Left cardiac atrium (tissue), 4 donors: ENCODE results near the gene AGPS. TPM values are rescaled to one million over a fixed set of nuclear protein-coding genes. Genes with fewer than 3 reads are reported as not detected.
"Not testable (repeated sequence)": the region's sequence is repeated elsewhere in the genome, so short reads cannot be mapped to it uniquely, and the experiment has no call there.

ENCODE experiments used
- ATAC-seq, 2 donors: fragments of 200-7000 bp; cut with Tn5 transposase; one replicate each; pipeline ENCODE4 v1.9.1; 2020; ENCODE audit warnings: mild to moderate bottlenecking in 2 of 2, moderate library complexity in 2 of 2
- DNase-seq: peaks from one replicate; pipeline ENCODE4 v3.0.0-alpha.2; 2020
- intact Hi-C, 2 donors: fragments of 100-400 bp; cut with DNase I; formaldehyde crosslinking; loops; one replicate each; pipeline versions ENCODE4 v1.14.1 to v1.15.1; 2022 to 2023
- total RNA-seq, 2 donors: library from RNA; stranded (reverse); fragmentation: NEBNext Ultra II Directional; extraction: Animal tissue kit (Norgen Biotek cat#: 25700); gene quantifications; one replicate each; pipeline ENCODE4 v1.2.1, GENCODE V29; 2021
- donor health status: DM: no; HTN: yes; CAD: no.
- donor health status: DM: no; HTN: yes; CAD: no; lungs with severe emphysema.
- donor health status: DM: yes; HTN: yes; CAD: no.
- donor health status: Dilated cardiomyopathy.

The AGPS gene
- total RNA-seq, 2 donors from 2014 or later = 25.9 to 27.4 TPM

DNA sequence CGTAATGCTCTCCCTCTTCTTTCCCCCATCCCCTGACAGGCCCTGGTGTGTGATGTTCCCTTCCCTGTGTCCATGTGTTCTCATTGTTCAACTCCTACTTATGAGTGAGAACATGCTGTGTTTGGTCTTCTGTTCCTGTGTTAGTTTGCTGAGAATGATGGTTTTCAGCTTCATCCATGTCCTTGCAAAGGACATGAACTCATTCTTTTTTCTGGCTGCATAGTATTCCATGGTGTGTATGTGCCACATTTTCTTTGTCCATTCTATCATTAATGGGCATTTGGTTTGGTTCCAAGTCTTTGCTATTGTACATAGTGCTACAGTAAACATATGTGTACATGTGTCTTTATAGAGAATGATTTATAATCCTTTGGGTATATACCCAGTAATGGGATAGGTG, 24.6 kb upstream of the AGPS start:
- intact Hi-C loops, DNase-seq, ATAC-seq: not testable (repeated sequence)

GRCh38 chr2:177379354-177379753, 13.2 kb upstream of the AGPS start:
- DNase-seq = no peak
- no peak for ATAC-seq
- intact Hi-C loops = no loop called here

GRCh38 chr2:177380181-177380580, 12.4 kb upstream of the AGPS start:
- no peak for ATAC-seq

GRCh38 chr2:177383935-177384334, 8.6 kb upstream of the AGPS start:
- ATAC-seq (no peak), DNase-seq (no peak)
- intact Hi-C loops = no loop called here

More at GRCh38 chr2:177380181-177380580, 12.4 kb upstream of the AGPS start:
- DNase-seq = no peak
- intact Hi-C loops = no loop called here

DNA sequence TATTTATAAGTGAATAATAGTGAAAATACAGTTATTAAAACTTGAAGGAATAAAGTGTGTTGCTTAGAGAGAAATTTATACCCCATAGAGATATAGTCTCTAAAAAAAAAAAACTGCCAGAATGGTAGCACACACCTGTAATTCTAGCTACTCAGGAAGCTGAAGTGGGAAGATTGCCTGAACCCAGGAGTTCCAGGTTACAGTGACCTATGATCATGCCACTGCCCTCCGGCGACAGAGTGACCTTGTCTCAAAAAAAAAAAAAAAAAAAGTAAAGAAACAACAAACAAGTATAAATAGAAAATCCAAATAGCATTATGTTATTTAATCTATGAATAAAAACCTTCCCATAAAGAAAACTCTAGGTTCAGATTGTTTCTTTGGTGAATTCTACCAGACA, 7.4 kb upstream of the AGPS start:
- no peak for DNase-seq
- intact Hi-C loops = no loop called here
- ATAC-seq = no peak

- intact Hi-C loops = no loop called here
- DNase-seq = no peak
- ATAC-seq = no peak
These were observed 676 bp upstream of the AGPS start for GRCh38 chr2:177391822-177392372.

DNA sequence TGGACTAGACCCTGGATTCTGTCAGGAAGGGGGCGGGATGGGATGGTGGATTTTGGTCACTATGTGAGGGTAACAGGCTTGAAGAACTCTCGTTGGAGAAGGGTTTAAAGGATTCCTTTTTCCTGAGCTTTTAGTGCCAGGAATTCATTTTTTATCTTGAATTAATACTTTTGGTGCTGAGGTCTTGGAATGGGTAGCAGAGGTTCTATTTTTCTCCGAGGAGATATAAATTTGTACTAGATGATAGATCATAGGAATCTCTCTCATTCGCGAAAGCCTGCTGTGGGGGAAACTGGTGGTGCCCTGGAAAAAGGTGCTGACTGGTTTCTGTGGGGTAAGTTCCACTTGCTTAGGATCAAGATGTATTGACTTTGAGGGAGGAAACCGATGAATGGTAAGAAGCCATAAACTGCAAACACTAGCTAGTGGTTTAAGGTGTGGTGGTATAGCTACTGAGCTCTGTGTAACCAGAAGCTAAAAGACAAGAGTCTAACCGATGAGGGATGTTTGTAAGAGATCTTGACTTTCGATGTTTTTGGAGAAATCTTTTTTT, 706 bp downstream of the AGPS start:
- intact Hi-C loops = no loop called here

DNA sequence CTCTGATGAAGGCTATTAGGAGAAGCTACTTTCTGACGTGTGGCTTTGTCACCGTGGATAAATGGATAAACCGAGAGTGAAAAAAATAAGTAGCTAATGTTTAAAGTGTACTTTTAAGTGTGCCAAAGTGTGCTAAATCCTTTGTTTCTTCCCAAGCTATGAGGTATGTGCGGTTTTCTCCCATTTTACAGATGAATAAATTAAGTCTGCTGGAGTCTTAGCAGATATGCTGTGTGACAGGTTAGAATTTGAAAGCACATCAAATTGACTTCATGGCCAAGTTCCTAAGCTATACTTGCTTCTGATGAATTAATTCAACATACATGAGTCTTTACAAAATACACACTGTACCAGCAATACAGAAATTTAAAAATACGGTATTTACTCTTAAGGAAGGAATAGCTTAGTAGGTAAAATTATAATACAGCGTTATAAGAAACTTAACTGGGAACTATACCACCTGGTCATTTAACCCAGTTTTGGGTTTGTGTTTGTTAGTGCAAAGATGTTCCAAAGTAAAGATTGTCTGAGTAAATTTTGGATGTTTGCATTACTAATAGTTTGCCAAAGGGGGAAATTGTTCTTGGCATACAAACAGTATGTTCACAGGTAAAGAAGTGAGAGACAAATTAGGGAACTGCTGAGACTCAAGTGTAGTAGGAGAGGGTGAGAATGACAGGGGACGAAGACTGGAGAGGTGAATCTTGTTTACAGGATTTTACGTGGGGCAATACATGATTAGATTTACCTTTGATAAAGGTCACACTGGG, 1.4 kb downstream of the AGPS start:
- intact Hi-C loops = no loop called here
- ATAC-seq (no peak), DNase-seq (no peak)

More for the DNA sequence above, 706 bp downstream of the AGPS start:
- ATAC-seq = no peak
- no peak for DNase-seq

DNA sequence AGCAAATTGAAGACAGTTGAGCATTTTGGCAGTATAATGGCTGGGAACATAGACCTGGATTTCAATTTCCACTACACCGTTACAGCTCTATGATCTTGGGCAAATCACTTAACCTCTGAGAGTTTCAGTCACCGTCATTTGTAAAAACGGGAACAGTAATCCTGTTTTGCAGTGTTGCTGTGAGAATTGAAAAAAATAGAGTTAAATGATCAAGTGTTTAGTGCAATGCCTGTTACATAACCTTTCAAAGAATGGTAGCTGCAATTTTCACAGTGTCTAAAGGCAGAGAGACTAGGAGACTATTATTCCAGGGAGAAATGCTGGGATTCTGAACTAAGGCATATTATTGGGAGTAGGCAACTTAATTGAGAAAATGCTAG, 2.0 kb downstream of the AGPS start:
- ATAC-seq (no peak), DNase-seq (no peak)
- intact Hi-C loops = no loop called here

DNA sequence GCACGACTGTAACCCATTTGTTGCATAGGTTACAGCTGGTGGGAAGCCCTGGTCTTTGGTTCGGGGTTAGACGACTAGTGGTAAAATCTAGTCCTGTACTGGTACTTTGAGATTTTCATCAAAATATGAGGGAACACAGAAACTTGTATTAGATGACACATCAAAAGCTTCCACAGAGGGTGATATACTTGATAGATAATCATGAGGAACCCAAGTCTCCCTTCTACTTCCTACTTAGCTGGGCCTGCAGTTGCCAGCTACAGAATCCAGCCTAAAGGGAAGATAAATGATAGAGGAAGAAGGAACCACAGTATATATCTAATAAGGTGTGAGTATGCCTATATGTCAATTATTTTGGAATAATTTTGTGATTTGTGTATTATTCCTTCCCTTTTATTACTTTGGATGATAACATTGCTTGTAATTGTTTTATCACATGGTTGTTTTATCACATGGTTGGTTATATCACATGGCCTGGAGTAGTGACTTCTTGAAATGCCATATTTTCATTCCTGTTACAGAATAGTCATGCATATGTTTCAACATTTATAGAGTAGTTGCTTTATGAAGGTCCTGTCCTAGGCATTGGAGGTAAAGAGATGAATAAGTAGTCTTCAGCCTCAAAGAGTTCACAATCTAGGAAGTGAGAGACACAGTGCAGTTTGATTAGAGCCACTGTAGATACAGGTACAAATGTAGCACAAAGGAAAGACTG, 2.9 kb downstream of the AGPS start:
- intact Hi-C loops = no loop called here
- no peak for ATAC-seq
- DNase-seq = no peak

GRCh38 chr2:177396703-177397460, 4.3 kb downstream of the AGPS start:
- intact Hi-C loops = no loop called here
- no peak for ATAC-seq
- DNase-seq = no peak

GRCh38 chr2:177397481-177398289, 5.1 kb downstream of the AGPS start:
- DNase-seq (peak; percentile 27), ATAC-seq (peak; percentile 31 to 36)
- intact Hi-C loops = no loop called here

- intact Hi-C loops = no loop called here
- DNase-seq = no peak
These were observed 5.7 kb downstream of the AGPS start for GRCh38 chr2:177398290-177398683.

GRCh38 chr2:177398791-177399190, 6.2 kb downstream of the AGPS start:
- intact Hi-C loops = no loop called here
- ATAC-seq (no peak), DNase-seq (no peak)

More at GRCh38 chr2:177398290-177398683, 5.7 kb downstream of the AGPS start:
- ATAC-seq = no peak

GRCh38 chr2:177399376-177399775, 6.8 kb downstream of the AGPS start:
- intact Hi-C loops = no loop called here
- DNase-seq (no peak), ATAC-seq (no peak)

DNA sequence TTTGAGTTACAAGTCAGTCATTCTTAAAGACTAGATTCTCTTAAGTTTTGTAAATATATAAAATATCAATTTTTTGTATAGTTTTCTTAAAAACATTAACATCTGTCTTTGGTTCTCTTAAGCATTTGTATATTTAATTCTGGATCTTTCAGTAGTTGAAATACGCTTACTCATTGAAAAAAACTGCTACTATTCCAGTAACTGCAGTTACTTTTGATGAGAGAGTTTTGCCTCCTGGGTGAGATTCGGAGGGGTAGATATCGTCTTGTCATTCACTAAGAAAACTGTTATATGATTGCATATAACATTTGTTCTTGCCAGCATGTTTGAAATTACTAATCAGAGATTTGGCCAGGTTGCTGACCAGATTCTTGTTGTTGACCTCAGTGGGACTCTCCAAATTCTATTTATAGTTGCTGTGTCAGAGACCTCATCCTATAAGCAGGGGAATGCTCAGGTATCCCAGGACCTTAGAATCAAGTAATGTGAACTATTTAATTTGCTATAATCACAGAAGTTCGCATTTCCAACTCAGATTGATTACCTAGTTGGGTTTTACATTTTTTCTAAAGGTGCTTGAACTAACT, 7.9 kb downstream of the AGPS start:
- no peak for ATAC-seq

GRCh38 chr2:177402096-177402495, 9.5 kb downstream of the AGPS start:
- DNase-seq (no peak), ATAC-seq (no peak)
- intact Hi-C loops = no loop called here

More for the DNA sequence above, 7.9 kb downstream of the AGPS start:
- no peak for DNase-seq
- intact Hi-C loops = no loop called here

DNA sequence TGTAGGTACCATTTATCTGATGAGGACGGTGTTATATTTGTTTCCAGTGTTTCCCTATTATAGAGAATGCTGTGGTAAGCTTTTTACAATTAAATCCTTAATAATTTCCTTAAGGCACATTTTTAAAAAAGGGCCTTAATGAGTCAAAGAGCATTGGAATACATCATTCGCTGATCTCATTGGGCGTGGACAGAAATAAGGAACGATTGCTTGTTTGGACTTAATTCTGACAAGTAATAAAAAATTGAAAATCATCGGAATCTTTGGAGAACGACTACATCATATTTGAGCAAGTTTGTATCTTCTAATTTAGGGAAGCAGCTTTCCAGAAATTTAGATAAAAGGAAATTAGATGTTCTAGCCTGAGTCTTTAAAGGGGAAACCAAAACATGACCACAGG, 11.3 kb downstream of the AGPS start:
- intact Hi-C loops = no loop called here
- ATAC-seq = no peak

More for the DNA sequence above, 11.3 kb downstream of the AGPS start:
- no peak for DNase-seq
